Measurements from ENCODE around the gene MYRFL. TPM values are rescaled to one million over a fixed set of nuclear protein-coding genes. Genes with fewer than 3 reads are reported as not detected.

Gene MYRFL
- total RNA-seq, 4 donors from 2014 or later = 1.1 TPM; not detected in 3

GRCh38 chr12:69934011-69934410 lies 109.0 kb downstream of the MYRFL start:
- Histone ChIP-seq H3K9me3 (no peaks in the 10 kb centered on the region), H3K27me3 (no peaks in the 10 kb centered on the region), H3K27ac (no peak overlapping the region), H3K4me3 (no peak overlapping the region), H3K4me1 (no peaks in the 10 kb centered on the region), H3K36me3 (no peaks in the 10 kb centered on the region)
- DNase-seq (no peak), ATAC-seq (no peak)
- intact Hi-C loops (cut with DNase I; ENCODE audit: low total_unique reads) (no loop called here), in situ Hi-C loops (cut with MboI; ENCODE audit: low sequenced_read_pairs in 4 of 4) (no loop called here)
- TF ChIP-seq POLR2A (IDR thresholded peaks at IDR 0.05) = no peak
- no peak for TF ChIP-seq CTCF (IDR thresholded peaks at IDR 0.05 in 4 of 5, conservative IDR thresholded peaks at IDR 0.05 in 1 of 5)

GRCh38 chr12:69935651-69936100 lies 110.6 kb downstream of the MYRFL start:
- no peak for DNase-seq
- intact Hi-C loops (cut with DNase I; ENCODE audit: low total_unique reads) = no loop called here
- H3K9me3 ChIP-seq = no peaks in the 10 kb centered on the region

GRCh38 chr12:69936214-69936731 lies 111.2 kb downstream of the MYRFL start:
- TF ChIP-seq POLR2A (IDR thresholded peaks at IDR 0.05) = no peak
- no peak for TF ChIP-seq CTCF (IDR thresholded peaks at IDR 0.05 in 4 of 5, conservative IDR thresholded peaks at IDR 0.05 in 1 of 5)
- H3K4me1 ChIP-seq = no peaks in the 10 kb centered on the region
- DNase-seq = no peak
- H3K27me3 ChIP-seq = no peaks in the 10 kb centered on the region
- intact Hi-C loops (cut with DNase I; ENCODE audit: low total_unique reads) = no loop called here
- ATAC-seq = no peak
- H3K9me3 ChIP-seq = no peaks in the 10 kb centered on the region
- in situ Hi-C loops (cut with MboI; ENCODE audit: low sequenced_read_pairs in 4 of 4) = no loop called here
- H3K27ac ChIP-seq = no peak overlapping the region
- H3K4me3 ChIP-seq = no peak overlapping the region
- no peaks in the 10 kb centered on the region for H3K36me3 ChIP-seq

More at GRCh38 chr12:69935651-69936100, 110.6 kb downstream of the MYRFL start:
- H3K27ac ChIP-seq = no peak overlapping the region
- no peak overlapping the region for H3K4me3 ChIP-seq
- no peaks in the 10 kb centered on the region for H3K27me3 ChIP-seq
- no peak for ATAC-seq
- TF ChIP-seq POLR2A (IDR thresholded peaks at IDR 0.05) (no peak), CTCF (IDR thresholded peaks at IDR 0.05 in 4 of 5, conservative IDR thresholded peaks at IDR 0.05 in 1 of 5) (no peak)
- H3K4me1 ChIP-seq = no peaks in the 10 kb centered on the region
- in situ Hi-C loops (cut with MboI; ENCODE audit: low sequenced_read_pairs in 4 of 4) = no loop called here
- H3K36me3 ChIP-seq = no peaks in the 10 kb centered on the region

GRCh38 chr12:69936766-69937165 lies 111.7 kb downstream of the MYRFL start:
- no peak overlapping the region for H3K4me3 ChIP-seq
- in situ Hi-C loops (cut with MboI; ENCODE audit: low sequenced_read_pairs in 4 of 4) (no loop called here), intact Hi-C loops (cut with DNase I; ENCODE audit: low total_unique reads) (no loop called here)
- no peaks in the 10 kb centered on the region for H3K36me3 ChIP-seq
- DNase-seq = no peak
- H3K4me1 ChIP-seq = no peaks in the 10 kb centered on the region
- no peaks in the 10 kb centered on the region for H3K9me3 ChIP-seq
- H3K27me3 ChIP-seq = no peaks in the 10 kb centered on the region
- ATAC-seq = no peak
- no peak overlapping the region for H3K27ac ChIP-seq
- TF ChIP-seq POLR2A (IDR thresholded peaks at IDR 0.05) = no peak
- TF ChIP-seq CTCF (IDR thresholded peaks at IDR 0.05 in 4 of 5, conservative IDR thresholded peaks at IDR 0.05 in 1 of 5) = no peak

- no peaks in the 10 kb centered on the region for H3K27me3 ChIP-seq
- H3K4me3 ChIP-seq = no peak overlapping the region
- in situ Hi-C loops (cut with MboI; ENCODE audit: low sequenced_read_pairs in 4 of 4) = no loop called here
- H3K27ac ChIP-seq = no peak overlapping the region
- ATAC-seq (no peak), DNase-seq (no peak)
- intact Hi-C loops (cut with DNase I; ENCODE audit: low total_unique reads) = no loop called here
- TF ChIP-seq POLR2A (IDR thresholded peaks at IDR 0.05) (no peak), CTCF (IDR thresholded peaks at IDR 0.05 in 4 of 5, conservative IDR thresholded peaks at IDR 0.05 in 1 of 5) (no peak)
- no peaks in the 10 kb centered on the region for H3K36me3 ChIP-seq
- H3K9me3 ChIP-seq = no peaks in the 10 kb centered on the region
- H3K4me1 ChIP-seq = no peaks in the 10 kb centered on the region
Observed at GRCh38 chr12:69947123-69947522, 122.1 kb downstream of the MYRFL start.
